ENCODE results near the gene FSD2.

FSD2 gene

GRCh38 chr15:82750831-82751180 is 55.1 kb downstream of the FSD2 start:
- peak overlapping the region; percentile 84 for H2AFZ ChIP-seq (ENCODE audit: low read length)
- no peak overlapping the region for H2AK5ac ChIP-seq (ENCODE audit: low read depth, low read length)
- no peak overlapping the region for H3K4ac ChIP-seq (ENCODE audit: low read length)
- H4K91ac ChIP-seq (ENCODE audit: low read depth, low read length, poor library complexity): no peak overlapping the region
- H3K4me3 ChIP-seq (ENCODE audit: low read length in 2 of 2): peak overlapping the region; percentile 72 to 81
- DNase-seq (ENCODE audit: low spot score): no peak
- no peaks in the 10 kb centered on the region for H3K79me1 ChIP-seq (ENCODE audit: low read depth, low read length)
- peak overlapping the region; percentile 70 for H3K4me2 ChIP-seq (ENCODE audit: insufficient read depth, low read length, poor library complexity, severe bottlenecking)
- peak overlapping the region; percentile 51 for H3K23ac ChIP-seq (ENCODE audit: low read depth, low read length, poor library complexity)
- H3K9ac ChIP-seq (ENCODE audit: low read depth, low read length, poor library complexity): peak overlapping the region; percentile 85
- peaks cover 6 to 37% of the 10 kb centered on the region in 2 donors for H3K36me3 ChIP-seq (replicated peaks in 1 of 2; ENCODE audit: control insufficient read depth in 2 of 2, insufficient read depth in 2 of 2, low read length in 2 of 2)
- peak overlapping the region; percentile 52 for H3K27ac ChIP-seq (replicated peaks; ENCODE audit: low read length)
- no peak overlapping the region for H4K8ac ChIP-seq (ENCODE audit: low read depth, low read length)
- H3K14ac ChIP-seq (ENCODE audit: low read length): no peak overlapping the region
- H2BK120ac ChIP-seq (ENCODE audit: low read depth, low read length): no peak overlapping the region
- no peaks in the 10 kb centered on the region for H3K9me3 ChIP-seq (replicated peaks in 1 of 2; ENCODE audit: control insufficient read depth in 2 of 2, insufficient read depth in 1 of 2, low read depth in 1 of 2, low read length in 2 of 2)
- no peak overlapping the region for H2BK12ac ChIP-seq (ENCODE audit: low read length)
- peak overlapping the region; percentile 25 for H3K18ac ChIP-seq (ENCODE audit: low read length)
- no peak overlapping the region for H2BK15ac ChIP-seq (ENCODE audit: low read length)
- WGBS, 2 donors (ENCODE audit: extremely low coverage in 2 of 2, insufficient read length in 2 of 2, insufficient replicate concordance in 1 of 2): no CpG with 5 or more reads among the region's 8 CpGs
- peaks cover 4 to 5% of the 10 kb centered on the region in 2 donors for H3K4me1 ChIP-seq (ENCODE audit: control insufficient read depth in 2 of 2, insufficient read depth in 1 of 2, low read depth in 1 of 2, low read length in 2 of 2)
- H3K27me3 ChIP-seq (ENCODE audit: control insufficient read depth in 3 of 3, insufficient read depth in 3 of 3, low read depth in 1 of 3, low read length in 3 of 3): no peaks in the 10 kb centered on the region
- H2BK5ac ChIP-seq (ENCODE audit: low read length): no peak overlapping the region

GRCh38 chr15:82749951-82750830 is 55.7 kb downstream of the FSD2 start:
- Histone ChIP-seq H3K14ac (ENCODE audit: low read length) (no peak overlapping the region), H2AK5ac (ENCODE audit: low read depth, low read length) (no peak overlapping the region), H3K79me1 (ENCODE audit: low read depth, low read length) (no peaks in the 10 kb centered on the region), H2BK120ac (ENCODE audit: low read depth, low read length) (no peak overlapping the region), H2BK15ac (ENCODE audit: low read length) (no peak overlapping the region), H2BK12ac (ENCODE audit: low read length) (no peak overlapping the region), H3K18ac (ENCODE audit: low read length) (peak overlapping the region; percentile 55), H3K4ac (ENCODE audit: low read length) (no peak overlapping the region), H3K9ac (ENCODE audit: low read depth, low read length, poor library complexity) (peak overlapping the region; percentile 85), H4K8ac (ENCODE audit: low read depth, low read length) (no peak overlapping the region), H2BK5ac (ENCODE audit: low read length) (no peak overlapping the region), H3K36me3 (replicated peaks in 1 of 2; ENCODE audit: control insufficient read depth in 2 of 2, insufficient read depth in 2 of 2, low read length in 2 of 2) (peaks cover 6 to 31% of the 10 kb centered on the region in 2 donors), H3K4me2 (ENCODE audit: insufficient read depth, low read length, poor library complexity, severe bottlenecking) (peak overlapping the region; percentile 70), H3K4me3 (ENCODE audit: low read length in 2 of 2) (peak overlapping the region; percentile 72 to 81), H4K91ac (ENCODE audit: low read depth, low read length, poor library complexity) (no peak overlapping the region), H3K23ac (ENCODE audit: low read depth, low read length, poor library complexity) (peak overlapping the region; percentile 51), H3K9me3 (replicated peaks in 1 of 2; ENCODE audit: control insufficient read depth in 2 of 2, insufficient read depth in 1 of 2, low read depth in 1 of 2, low read length in 2 of 2) (no peaks in the 10 kb centered on the region), H2AFZ (ENCODE audit: low read length) (peak overlapping the region; percentile 84), H3K4me1 (ENCODE audit: control insufficient read depth in 2 of 2, insufficient read depth in 1 of 2, low read depth in 1 of 2, low read length in 2 of 2) (peaks cover 4 to 5% of the 10 kb centered on the region in 2 donors), H3K27me3 (ENCODE audit: control insufficient read depth in 3 of 3, insufficient read depth in 3 of 3, low read depth in 1 of 3, low read length in 3 of 3) (no peaks in the 10 kb centered on the region), H3K27ac (replicated peaks; ENCODE audit: low read length) (peak overlapping the region; percentile 52)
- WGBS, 2 donors (ENCODE audit: extremely low coverage in 2 of 2, insufficient read length in 2 of 2, insufficient replicate concordance in 1 of 2): no CpG with 5 or more reads among the region's 47 CpGs
- peak; percentile 87 for DNase-seq (ENCODE audit: low spot score)

GRCh38 chr15:82748315-82748714 is 57.6 kb downstream of the FSD2 start:
- no peak overlapping the region for H4K8ac ChIP-seq (ENCODE audit: low read depth, low read length)
- H3K27me3 ChIP-seq (ENCODE audit: control insufficient read depth in 3 of 3, insufficient read depth in 3 of 3, low read depth in 1 of 3, low read length in 3 of 3): no peaks in the 10 kb centered on the region
- no peak overlapping the region for H2BK12ac ChIP-seq (ENCODE audit: low read length)
- no peak overlapping the region for H3K4ac ChIP-seq (ENCODE audit: low read length)
- no peak for DNase-seq (ENCODE audit: low spot score)
- H3K4me3 ChIP-seq (ENCODE audit: low read length in 2 of 2): no peak overlapping the region
- no peak overlapping the region for H3K14ac ChIP-seq (ENCODE audit: low read length)
- H4K91ac ChIP-seq (ENCODE audit: low read depth, low read length, poor library complexity): no peak overlapping the region
- no peak overlapping the region for H2BK120ac ChIP-seq (ENCODE audit: low read depth, low read length)
- no peaks in the 10 kb centered on the region for H3K9me3 ChIP-seq (replicated peaks in 1 of 2; ENCODE audit: control insufficient read depth in 2 of 2, insufficient read depth in 1 of 2, low read depth in 1 of 2, low read length in 2 of 2)
- H3K23ac ChIP-seq (ENCODE audit: low read depth, low read length, poor library complexity): no peak overlapping the region
- H3K18ac ChIP-seq (ENCODE audit: low read length): no peak overlapping the region
- H2AFZ ChIP-seq (ENCODE audit: low read length): no peak overlapping the region
- H3K4me1 ChIP-seq (ENCODE audit: control insufficient read depth in 2 of 2, insufficient read depth in 1 of 2, low read depth in 1 of 2, low read length in 2 of 2): peaks cover 4 to 5% of the 10 kb centered on the region in 2 donors
- no peak overlapping the region for H2BK5ac ChIP-seq (ENCODE audit: low read length)
- H3K4me2 ChIP-seq (ENCODE audit: insufficient read depth, low read length, poor library complexity, severe bottlenecking): no peak overlapping the region
- no peak overlapping the region for H2BK15ac ChIP-seq (ENCODE audit: low read length)
- H3K36me3 ChIP-seq (replicated peaks in 1 of 2; ENCODE audit: control insufficient read depth in 2 of 2, insufficient read depth in 2 of 2, low read length in 2 of 2): peaks cover 0 to 15% of the 10 kb centered on the region in 2 donors
- no peak overlapping the region for H2AK5ac ChIP-seq (ENCODE audit: low read depth, low read length)
- H3K79me1 ChIP-seq (ENCODE audit: low read depth, low read length): no peaks in the 10 kb centered on the region
- H3K9ac ChIP-seq (ENCODE audit: low read depth, low read length, poor library complexity): no peak overlapping the region
- H3K27ac ChIP-seq (replicated peaks; ENCODE audit: low read length): no peak overlapping the region

- H3K4me1 ChIP-seq (ENCODE audit: control insufficient read depth in 2 of 2, insufficient read depth in 1 of 2, low read depth in 1 of 2, low read length in 2 of 2): no peaks in the 10 kb centered on the region
- no peak overlapping the region for H2AK5ac ChIP-seq (ENCODE audit: low read depth, low read length)
- no peak overlapping the region for H3K23ac ChIP-seq (ENCODE audit: low read depth, low read length, poor library complexity)
- no CpG with 5 or more reads among the region's 1 CpG for WGBS, 2 donors (ENCODE audit: extremely low coverage in 2 of 2, insufficient read length in 2 of 2, insufficient replicate concordance in 1 of 2)
- H3K27ac ChIP-seq (replicated peaks; ENCODE audit: low read length): no peak overlapping the region
- no peaks in the 10 kb centered on the region for H3K27me3 ChIP-seq (ENCODE audit: control insufficient read depth in 3 of 3, insufficient read depth in 3 of 3, low read depth in 1 of 3, low read length in 3 of 3)
- no peak overlapping the region for H2BK12ac ChIP-seq (ENCODE audit: low read length)
- no peak overlapping the region for H3K9ac ChIP-seq (ENCODE audit: low read depth, low read length, poor library complexity)
- no peak overlapping the region for H4K91ac ChIP-seq (ENCODE audit: low read depth, low read length, poor library complexity)
- no peak overlapping the region for H3K18ac ChIP-seq (ENCODE audit: low read length)
- H3K79me1 ChIP-seq (ENCODE audit: low read depth, low read length): no peaks in the 10 kb centered on the region
- H3K36me3 ChIP-seq (replicated peaks in 1 of 2; ENCODE audit: control insufficient read depth in 2 of 2, insufficient read depth in 2 of 2, low read length in 2 of 2): no peaks in the 10 kb centered on the region
- H4K8ac ChIP-seq (ENCODE audit: low read depth, low read length): no peak overlapping the region
- H3K14ac ChIP-seq (ENCODE audit: low read length): no peak overlapping the region
- H2BK120ac ChIP-seq (ENCODE audit: low read depth, low read length): no peak overlapping the region
- DNase-seq (ENCODE audit: low spot score): no peak
- no peaks in the 10 kb centered on the region for H3K9me3 ChIP-seq (replicated peaks in 1 of 2; ENCODE audit: control insufficient read depth in 2 of 2, insufficient read depth in 1 of 2, low read depth in 1 of 2, low read length in 2 of 2)
- no peak overlapping the region for H2AFZ ChIP-seq (ENCODE audit: low read length)
- no peak overlapping the region for H2BK5ac ChIP-seq (ENCODE audit: low read length)
- H3K4ac ChIP-seq (ENCODE audit: low read length): no peak overlapping the region
- H3K4me3 ChIP-seq (ENCODE audit: low read length in 2 of 2): no peak overlapping the region
- H2BK15ac ChIP-seq (ENCODE audit: low read length): no peak overlapping the region
- H3K4me2 ChIP-seq (ENCODE audit: insufficient read depth, low read length, poor library complexity, severe bottlenecking): no peak overlapping the region
These were observed 62.1 kb downstream of the FSD2 start for GRCh38 chr15:82743810-82744209.
